Erythroblast (primary cell): Measurements from ENCODE around the gene KRT2.

ENCODE experiments used
- GATA1 ChIP-seq: IDR thresholded peaks from 2 replicates; pipeline ENCODE4 v1.6.1; 2011; ENCODE audit warnings: low read depth, mild to moderate bottlenecking, control low read depth, low read length, moderate library complexity
- POLR2A ChIP-seq: IDR thresholded peaks from 2 replicates; pipeline ENCODE4 v1.6.1; 2011; ENCODE audit warnings: mild to moderate bottlenecking, low read length

GRCh38 chr12:52670506-52670905 lies 18.5 kb upstream of the KRT2 start:
- TF ChIP-seq POLR2A: no peak
- TF ChIP-seq GATA1: no peak
